Inflammatory macrophage treated with lipopolysaccharide for 1 hour (primary cell): ENCODE data around the gene SLC9C1.

Experiments used
- DNase-seq, 2 donors: peaks; one replicate each; pipeline ENCODE4 v3.0.0-alpha.2; 2020 to 2022

SLC9C1 gene

DNA sequence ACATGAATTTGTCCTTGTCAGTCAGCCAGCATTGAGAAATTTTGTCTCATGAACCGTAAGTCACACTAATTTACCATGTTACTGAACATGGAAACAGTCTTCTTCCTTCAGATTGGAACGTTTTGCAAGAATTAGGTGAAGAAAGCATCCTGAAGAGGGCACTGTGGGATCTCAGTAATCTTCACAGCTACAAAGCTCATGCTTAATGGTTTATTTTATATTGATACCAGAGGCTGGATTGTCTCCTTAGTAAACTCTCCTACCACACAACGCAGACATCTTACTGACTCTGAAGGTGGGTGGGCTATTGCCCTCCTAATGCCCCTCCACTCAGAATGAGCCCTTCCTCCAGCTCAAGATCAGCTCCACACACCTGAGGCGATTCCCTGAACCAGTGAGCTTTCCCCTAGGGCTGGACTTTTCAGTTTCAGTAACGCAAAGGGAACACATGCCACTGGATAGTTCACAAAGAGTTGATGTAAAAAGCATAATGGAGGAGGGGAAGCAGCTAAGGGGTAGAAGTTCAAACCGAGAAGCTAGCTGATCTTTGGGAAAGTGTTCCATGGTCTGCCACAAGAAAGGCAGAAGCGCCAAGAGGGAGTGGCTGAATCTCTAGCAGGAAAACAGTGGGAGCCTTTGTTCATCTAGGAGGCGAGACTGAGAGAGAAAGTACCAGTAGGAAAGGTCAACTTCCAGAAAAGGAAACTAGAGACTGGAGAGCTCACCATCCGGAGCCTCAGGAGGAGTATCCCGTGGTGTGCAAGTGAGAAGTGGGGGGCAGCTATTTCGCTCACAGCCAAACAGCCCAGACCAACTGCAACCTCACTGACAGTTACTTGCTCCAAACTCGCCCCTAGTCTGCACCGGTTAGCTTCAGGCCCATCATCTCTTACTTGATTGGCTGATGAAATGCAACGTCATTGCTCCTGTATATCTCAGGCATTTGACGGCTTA lies at the start of gene SLC9C1:
Gene SLC9C1 (minus strand): TSS at position 849 of the 954 bp plus-strand sequence. CDS start 7,425 bp downstream, outside the sequence.
- peak; percentile 49 to 71 for DNase-seq

GRCh38 chr3:112341386-112341785 lies 47.4 kb upstream of the SLC9C1 start:
- DNase-seq, result no peak

GRCh38 chr3:112339609-112340008 lies 45.6 kb upstream of the SLC9C1 start:
- DNase-seq, result no peak

DNA sequence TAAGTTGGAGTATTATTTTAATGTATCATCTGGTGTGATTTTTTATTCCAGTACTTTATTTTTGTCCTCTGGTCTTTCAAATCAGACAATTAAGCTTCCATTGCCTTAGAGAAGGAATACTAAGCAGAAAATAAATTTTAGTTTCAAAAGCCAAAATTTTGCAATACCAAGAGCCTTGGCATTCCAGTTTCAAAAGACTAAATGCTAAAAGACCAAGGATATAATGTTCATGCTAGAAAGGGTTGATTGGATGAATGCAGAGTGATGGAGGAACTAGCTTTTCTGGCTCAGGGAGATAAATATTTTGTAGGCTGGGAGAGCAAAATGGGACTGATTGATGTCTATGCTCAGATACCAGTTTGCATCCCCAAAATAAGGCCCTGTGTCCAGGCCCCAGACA lies 45.1 kb upstream of the SLC9C1 start:
- no peak for DNase-seq

- no peak for DNase-seq
Observed at GRCh38 chr3:112338727-112339056, 44.7 kb upstream of the SLC9C1 start.

GRCh38 chr3:112338021-112338726 lies 44.2 kb upstream of the SLC9C1 start:
- no peak for DNase-seq

- no peak for DNase-seq
Observed at GRCh38 chr3:112335434-112335781, 41.4 kb upstream of the SLC9C1 start.

DNA sequence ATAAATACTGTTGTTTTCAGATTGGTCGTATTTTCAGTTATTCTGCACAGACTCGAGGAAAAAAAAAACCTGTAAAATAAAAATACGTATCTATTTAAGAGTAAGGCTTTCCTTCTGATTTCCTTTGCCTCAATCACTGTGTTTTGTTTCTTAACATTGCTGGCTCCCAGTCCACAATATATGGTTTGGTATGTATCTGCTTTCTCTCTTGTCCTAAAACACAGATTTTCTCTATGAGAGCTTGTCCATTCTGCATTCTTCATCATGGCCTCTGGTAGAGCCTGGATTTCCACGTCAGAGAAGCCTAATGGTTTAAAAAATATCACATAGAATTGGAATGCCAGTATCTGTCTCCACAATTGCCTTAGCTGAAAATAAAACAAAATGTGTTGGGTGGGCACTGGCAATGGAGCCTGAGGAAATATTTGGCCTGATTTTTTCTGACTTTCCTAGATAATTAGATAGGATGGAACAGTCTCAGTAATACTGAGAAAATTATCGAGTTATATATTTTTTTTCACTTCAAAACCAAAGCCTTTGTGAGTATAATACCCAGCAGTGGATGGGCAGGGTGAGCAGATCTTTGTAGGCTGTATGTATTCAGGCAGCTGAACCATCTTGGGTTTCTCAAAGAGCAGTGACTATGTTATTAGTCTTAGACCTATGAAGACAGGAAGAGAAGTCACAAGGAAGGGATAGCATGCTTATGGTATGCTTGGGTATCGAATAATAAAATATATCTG lies 40.8 kb upstream of the SLC9C1 start:
- DNase-seq, result no peak

DNA sequence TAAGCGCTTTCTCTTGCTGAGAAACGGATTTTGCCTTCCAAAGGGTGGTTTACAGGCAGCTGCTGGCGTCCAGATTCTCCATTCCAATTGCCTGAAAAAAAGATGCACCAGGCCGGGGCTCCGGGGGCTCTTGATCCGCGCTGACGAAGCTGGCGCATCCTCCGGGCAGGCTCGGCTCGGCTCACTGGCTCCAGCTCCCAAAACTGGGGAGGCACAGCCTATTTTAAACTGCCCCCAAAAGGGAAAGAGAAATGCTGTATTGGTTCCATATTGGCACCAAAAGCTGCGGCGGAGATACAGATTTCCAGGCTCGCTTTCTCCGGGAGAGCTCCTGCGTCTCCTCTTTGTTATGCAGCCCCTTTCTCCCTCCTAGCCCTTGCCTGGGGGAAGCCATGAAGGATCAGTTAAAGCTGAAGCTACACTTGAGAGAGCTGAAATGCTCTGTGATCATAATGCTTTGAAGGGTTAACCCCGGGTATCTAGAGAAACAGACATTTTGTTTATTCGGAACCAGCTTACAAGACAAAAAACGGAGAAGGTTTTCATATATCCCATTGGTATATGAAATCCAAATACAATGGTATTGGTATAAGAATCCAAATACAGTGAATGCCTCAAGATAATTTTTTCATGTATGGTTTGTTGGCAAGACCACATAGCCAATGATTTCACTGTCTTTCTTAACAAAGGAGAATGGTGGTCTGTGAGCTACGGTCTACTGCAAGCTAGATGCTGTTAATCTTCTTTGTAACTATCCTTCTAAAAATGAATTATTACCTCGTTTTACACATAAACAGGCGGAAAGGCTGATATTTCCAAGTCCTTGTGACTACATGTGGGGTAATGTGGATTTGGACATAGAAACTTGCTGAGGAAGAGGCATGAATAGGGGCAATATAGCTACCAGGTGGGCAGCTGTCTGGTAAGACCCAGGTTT lies 39.6 kb upstream of the SLC9C1 start:
- DNase-seq, result no peak

- DNase-seq, result no peak
Observed at GRCh38 chr3:112333002-112333380, 39.0 kb upstream of the SLC9C1 start, which contains the start of gene CD200. Gene CD200, plus strand, starts transcription at chr3:112333156. Its CDS starts 57 bp downstream, at chr3:112333213.

DNA sequence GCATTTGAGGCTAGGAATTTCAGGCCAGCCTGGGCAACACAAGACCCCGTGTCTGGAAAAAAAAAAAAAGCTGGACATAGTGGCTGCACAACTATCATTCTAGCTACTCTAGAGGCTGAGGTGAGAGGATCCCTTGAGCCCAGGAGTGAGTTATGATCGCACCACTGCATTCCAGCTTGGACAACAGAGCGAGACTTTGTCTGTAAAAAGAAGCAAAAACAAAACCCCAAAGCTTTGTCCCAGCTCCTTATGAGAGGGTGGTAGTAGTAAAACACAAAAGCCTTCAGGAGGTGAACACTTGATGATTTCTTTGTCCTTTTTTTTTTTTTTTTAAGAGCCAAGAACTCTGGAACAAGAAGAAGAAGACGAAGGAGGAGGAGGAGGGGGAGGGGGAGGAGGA lies 37.8 kb upstream of the SLC9C1 start:
- DNase-seq, result no peak

DNA sequence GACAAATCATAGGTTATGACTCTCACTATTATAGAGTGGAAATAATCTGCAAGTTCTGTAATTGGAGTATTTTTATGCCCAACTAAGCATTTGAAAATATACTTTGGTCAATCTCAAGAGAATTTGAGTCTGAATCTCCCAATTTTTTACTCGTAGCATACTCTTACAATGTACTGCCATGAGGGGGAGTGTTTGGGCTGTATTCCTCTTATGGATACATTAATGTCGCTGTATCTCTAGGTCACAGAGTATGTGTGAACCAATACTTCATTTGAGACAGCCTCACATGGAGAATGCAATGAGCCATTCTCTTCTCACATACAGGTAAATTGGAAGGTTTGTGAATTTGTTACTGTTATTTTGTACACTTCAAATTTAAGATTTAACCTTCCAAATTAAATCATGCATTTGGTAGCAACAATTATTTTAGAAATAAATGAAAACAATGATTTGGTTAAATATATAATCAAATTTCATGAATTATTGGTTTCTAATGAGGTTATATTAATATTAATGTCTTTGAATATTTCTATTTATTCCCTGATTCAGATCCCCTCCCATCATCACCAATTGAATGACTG lies 33.4 kb upstream of the SLC9C1 start:
- peak; percentile 51 to 78 for DNase-seq

DNA sequence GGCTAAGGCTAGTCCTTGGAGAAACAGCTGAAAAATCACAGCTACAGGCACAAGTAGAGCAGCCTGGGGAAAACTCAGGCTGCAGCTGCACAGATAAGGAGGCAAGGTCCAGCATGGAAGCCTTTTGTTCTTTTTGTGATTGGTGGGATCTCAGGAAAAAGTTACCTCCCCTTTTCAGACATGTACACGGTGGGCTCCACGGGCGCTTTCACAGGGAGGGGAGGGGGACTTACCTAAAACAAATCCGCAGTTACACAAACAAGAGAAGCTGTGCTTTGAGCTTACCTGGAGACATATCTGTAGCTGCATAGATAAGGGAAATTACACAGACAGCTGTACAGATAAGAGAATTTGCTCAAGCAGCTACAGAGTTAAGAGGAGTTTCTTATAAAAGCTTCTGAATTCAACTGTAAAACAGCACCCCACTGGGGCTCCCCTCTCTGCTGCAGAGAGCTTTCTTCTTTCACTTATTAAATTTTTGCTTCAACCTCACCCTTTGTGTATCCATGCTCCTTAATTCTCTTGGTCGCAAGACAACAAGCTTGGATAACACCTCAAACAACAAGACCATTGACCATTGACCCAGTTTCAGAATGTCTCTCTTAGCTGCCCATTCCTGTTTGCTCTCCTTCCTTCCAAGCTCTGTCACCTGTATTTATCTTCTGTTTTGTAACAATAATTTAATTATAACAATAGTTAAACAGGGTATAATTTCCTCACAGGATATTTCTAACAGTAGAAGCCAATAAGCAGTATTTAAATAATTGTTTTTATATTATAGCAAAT lies 28.0 kb upstream of the SLC9C1 start:
- no peak for DNase-seq

- peak; percentile 16 to 23 for DNase-seq
Observed at GRCh38 chr3:112320691-112321090, 26.7 kb upstream of the SLC9C1 start.

GRCh38 chr3:112319516-112320276 lies 25.7 kb upstream of the SLC9C1 start:
- DNase-seq, result no peak

DNA sequence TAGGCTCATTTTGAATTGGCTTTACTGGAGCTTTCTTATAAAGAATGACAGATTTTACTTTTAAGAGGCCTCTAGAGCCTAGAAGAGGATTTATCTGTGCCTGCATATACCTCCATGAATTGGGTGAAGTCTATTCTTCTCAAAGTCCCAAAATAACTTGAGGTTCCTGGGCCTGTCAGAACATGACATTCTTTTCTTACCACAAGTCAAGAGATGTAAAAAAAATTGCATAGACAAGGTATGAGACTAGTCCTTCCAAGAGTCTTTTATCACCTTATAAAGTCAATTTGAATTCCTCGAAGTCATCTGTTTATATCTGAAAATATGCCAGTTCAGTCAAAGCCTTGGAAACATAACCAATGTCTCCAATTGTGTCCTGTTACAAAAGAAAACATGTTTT lies 21.8 kb upstream of the SLC9C1 start:
- DNase-seq, result no peak

DNA sequence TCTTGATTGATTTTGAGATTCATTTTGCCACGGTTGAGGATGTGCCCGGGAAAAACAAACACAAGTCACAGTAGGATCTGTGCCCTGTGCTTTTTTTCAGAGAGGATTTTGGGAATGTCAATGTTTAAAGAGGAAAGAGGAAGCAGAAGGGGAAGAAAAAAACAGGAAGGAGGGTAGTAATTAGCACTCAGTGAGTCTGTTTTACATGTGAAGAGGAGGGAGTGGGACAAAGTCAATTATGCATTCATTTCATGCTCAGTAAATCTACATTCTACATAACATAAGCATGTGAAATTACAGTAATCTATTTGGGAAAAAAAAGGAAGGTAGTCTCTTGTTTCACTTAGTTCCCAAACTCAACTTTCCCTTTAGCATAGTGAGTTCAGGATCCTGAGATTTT lies 20.6 kb upstream of the SLC9C1 start:
- DNase-seq, result no peak

DNA sequence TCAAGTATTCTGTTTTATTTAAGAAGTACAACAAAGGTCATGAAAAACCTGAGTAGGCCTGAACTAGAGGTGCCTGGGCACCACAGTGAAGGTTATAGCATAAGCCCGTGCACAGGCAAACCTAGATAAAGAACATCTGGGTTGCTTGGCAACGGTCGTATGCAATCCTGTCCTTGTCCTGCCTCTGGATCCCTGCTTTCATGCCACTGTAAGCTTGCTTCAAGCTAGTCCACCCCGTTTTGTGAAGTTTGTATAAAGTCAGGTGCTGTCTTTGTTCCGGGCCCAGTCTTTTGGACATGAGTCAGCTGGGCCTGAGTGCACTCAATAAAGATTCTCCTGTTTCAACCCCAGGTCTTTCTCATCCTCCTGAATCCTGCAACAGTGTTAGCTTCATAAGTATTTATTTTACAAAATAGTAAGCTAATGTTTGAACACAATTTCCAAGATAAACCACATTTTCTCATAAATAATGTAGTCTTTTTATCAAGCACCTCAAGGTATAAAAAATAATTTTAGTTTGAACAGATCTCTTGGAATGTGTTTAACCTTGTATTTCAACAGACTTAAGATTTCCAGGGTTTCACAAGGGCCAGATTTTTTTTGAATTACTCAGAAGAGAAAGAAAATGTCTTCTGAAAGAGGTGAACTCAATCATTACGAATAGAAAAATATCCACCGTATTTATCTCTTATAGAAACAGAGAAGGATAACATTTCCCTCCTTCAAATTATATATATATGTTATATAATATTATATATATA lies 14.3 kb upstream of the SLC9C1 start:
- no peak for DNase-seq

DNA sequence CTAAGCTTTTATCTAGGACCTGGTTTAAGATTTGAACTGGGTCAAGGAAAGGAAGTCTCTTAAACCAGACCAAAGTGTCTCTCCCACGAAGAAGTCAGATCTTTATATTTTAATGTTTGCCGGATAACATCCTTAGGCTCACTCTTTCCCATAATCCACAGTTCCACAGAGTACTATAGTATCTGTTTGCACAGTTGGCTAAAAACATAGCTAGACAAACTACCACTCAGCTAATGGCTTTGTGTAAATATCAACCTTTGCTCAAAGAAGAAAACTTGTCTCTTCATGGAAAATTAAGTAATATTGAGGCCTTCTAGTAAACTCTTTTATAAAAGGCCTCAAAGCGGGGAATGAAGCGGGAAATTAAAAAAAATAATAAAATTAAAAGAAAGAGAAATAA lies 13.5 kb upstream of the SLC9C1 start:
- DNase-seq, result no peak

GRCh38 chr3:112306825-112307224 lies 12.8 kb upstream of the SLC9C1 start:
- no peak for DNase-seq
